OCI-M2 (cell line): Measurements from ENCODE around the gene COL26A1.
"Not testable (repeated sequence)": the region's sequence is repeated elsewhere in the genome, so short reads cannot be mapped to it uniquely, and the experiment has no call there.

Experiments
- DNase-seq: peaks from one replicate; lab custom pipeline; 2025; ENCODE audit not compliant: unreplicated experiment; lab: John Stamatoyannopoulos, UW

COL26A1 gene

DNA sequence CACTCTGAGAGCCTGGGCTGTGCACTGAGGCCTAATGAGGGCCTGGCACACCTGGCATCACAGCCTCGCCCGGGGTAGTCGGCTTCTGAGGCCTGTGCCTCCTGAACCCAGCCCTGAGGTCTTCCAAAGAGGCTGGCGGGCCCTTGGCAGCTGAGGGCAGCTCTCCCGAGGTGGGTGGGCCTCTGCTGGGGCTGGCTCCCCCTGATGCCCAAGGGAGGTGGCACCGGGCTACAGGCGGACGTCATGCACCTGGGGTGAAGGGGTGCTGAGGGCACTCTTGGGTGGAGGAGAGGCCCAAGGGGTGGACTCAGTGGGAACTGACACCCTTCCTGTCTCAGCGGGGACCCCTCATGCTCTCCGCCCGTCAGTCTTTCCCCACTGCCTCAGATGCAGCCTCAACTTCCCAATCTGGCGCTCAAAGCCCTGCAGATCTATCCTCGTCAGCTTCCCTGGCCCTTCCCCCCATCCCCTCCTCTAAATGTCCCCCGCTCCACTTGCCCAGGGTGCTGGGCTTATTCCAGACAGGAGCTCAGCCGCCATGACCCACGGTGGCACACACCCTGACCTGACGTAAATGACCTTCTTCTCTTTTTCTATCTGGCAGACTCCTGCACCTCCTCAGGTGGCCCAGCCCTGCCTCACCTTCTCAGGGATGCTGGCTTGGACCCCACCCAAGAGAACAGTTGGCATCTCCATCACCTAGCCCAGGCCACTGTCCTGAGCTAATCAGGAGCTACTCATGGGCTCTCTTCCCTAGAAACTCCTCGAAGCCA lies 228.2 kb downstream of the COL26A1 start:
- DNase-seq = no peak

DNA sequence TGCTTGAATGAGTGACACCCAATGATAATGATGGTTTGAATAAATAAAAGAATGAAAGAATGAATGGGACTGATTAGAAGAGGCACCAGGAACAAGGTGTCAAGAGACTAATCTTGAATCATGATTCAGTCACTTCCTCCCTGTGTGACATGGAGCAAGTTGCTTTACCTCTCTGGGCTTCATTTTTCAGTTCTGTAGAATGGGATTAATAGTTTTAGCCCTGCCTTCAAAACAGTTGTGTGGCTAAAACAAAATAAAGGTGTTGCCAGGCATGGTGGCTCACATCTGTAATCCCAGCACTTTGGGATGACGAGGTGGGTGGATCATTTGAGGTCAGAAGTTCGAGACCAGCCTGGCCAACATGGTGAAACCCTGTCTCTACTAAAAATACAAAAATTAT lies 228.8 kb downstream of the COL26A1 start:
- no peak for DNase-seq

GRCh38 chr7:101593556-101593955 lies 230.9 kb downstream of the COL26A1 start:
- DNase-seq = no peak

- no peak for DNase-seq
These were observed 232.1 kb downstream of the COL26A1 start for GRCh38 chr7:101594790-101595189.

DNA sequence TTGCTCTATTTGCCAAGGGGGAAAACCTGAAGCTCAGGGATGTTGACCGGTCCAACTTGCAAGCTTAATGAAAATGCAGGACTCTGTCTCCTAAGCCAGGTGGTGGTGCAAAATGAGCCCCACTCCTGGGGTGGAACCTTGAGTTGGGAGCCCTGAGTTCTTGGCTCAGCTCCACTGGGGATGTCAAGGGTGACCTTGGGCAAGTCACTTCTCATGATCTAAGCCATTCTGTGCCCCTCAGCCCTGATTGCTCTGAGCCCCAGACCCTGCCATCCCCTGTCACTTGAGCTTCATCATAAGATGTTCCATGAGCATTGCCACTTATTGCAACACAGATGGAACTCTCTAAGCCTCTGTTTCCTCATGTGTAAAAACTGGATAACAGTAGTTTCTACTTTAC lies 232.6 kb downstream of the COL26A1 start:
- no peak for DNase-seq

DNA sequence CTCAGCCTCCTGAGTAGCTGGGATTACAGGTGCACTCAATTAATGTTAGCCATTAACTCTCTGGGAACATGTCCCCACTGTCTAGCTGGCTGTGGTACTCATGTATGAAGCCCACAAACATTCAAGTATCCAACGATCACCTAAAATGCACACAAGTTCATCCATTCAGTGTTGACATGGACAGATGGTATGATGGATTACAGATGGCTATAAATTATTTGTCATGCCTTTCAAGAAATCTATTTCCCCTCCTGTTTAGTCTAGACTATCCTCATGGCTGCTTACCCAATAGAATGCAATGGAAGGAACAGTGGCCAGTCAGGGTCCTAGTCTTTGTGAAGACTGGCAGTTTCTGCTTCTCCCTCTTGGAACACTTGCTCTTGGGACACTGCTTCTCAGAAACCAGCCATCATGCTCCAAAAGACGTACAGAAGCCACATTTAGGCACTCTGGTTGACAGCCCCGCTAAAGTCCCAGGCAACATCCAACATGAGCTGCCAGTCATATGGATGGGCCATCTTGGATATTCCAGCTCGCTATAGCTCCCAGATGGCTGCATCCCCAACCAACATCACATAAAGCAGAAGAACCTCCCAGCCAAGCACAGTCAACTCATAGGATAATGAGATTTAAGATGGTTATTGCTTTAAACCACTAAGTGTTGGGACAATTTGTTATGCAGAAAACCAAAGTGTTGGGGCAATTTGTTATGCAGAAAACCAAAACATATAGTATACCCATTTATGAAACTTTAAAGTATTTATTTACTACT lies 233.3 kb downstream of the COL26A1 start:
- DNase-seq = no peak

GRCh38 chr7:101596898-101597297 lies 234.2 kb downstream of the COL26A1 start:
- DNase-seq = no peak

DNA sequence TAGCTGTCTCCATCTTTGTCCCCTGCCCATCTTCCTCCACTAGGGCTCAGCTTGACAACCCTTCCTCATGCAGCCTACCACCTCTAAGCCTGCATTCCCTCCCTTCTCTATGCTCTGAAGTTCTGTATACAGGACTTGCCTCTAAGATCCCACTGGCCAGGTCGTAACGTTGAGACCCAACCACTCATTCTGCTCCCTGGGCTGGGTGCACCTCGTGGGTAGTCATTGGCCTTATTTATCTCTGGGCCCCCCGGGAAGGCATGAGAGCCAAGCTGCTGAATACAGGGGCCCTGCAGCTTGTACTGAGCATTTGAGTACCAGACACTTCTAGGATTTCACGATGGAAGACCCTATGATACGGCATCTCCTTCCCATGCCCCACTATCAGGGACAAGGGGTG lies 235.3 kb downstream of the COL26A1 start:
- no peak for DNase-seq

GRCh38 chr7:101598422-101598985 lies 235.8 kb downstream of the COL26A1 start:
- DNase-seq = no peak

GRCh38 chr7:101598986-101599771 lies 236.5 kb downstream of the COL26A1 start:
- DNase-seq = no peak

GRCh38 chr7:101599787-101600186 lies 237.1 kb downstream of the COL26A1 start:
- DNase-seq = no peak

- no peak for DNase-seq
These were observed 239.4 kb downstream of the COL26A1 start for GRCh38 chr7:101602082-101602481.

GRCh38 chr7:101602484-101603241 lies 240.0 kb downstream of the COL26A1 start:
- peak; percentile 1 for DNase-seq

- no peak for DNase-seq
These were observed 241.8 kb downstream of the COL26A1 start for GRCh38 chr7:101604331-101604933.

GRCh38 chr7:101604934-101605332 lies 242.3 kb downstream of the COL26A1 start:
- DNase-seq = not testable (repeated sequence)

DNA sequence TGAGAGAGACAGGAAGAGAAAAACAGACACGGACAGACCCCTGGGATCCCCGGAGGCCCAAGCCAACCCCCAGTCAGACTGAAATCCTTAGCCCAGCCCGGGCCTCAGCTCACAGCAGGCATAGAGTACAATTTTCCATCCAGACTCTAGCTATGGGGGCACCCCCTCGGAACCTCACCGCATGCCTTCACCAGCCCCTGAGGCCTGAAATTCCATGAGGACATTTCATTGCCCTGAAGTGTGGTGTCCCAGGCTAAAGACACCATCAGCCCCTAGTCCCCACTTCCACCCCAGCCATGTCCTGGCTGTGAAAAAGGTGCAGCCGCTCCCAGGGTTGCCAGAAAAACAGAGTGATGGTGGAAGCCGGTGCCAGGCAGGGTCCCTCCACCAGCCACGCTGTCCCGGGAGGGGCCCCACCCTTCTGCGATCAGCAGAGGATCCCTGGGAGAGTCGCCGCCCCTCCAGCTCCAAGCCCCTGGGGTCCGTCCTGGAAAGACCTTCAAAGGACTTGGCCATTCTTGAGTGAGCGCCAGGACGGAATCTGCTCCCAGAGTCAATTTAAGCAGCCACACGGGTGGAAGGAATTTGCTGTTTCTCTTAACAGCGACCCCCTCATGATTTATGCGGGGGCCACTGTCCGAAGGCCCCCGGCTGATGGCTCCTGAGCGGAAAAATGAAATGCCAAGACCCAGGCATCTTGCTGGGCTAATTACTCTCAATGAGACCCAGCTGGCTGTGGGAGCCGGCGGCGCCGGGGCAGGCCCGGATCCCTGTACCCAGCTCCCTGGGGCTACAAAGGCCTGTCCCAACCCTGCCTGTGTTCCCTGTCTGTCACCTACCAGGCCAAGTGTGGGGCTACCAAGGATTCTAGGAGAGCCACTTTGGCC lies 243.2 kb downstream of the COL26A1 start:
- no peak for DNase-seq

GRCh38 chr7:101606498-101606923 lies 243.8 kb downstream of the COL26A1 start:
- DNase-seq = no peak
